ENCODE measurements around the gene TMEM176A.

TMEM176A gene

DNA sequence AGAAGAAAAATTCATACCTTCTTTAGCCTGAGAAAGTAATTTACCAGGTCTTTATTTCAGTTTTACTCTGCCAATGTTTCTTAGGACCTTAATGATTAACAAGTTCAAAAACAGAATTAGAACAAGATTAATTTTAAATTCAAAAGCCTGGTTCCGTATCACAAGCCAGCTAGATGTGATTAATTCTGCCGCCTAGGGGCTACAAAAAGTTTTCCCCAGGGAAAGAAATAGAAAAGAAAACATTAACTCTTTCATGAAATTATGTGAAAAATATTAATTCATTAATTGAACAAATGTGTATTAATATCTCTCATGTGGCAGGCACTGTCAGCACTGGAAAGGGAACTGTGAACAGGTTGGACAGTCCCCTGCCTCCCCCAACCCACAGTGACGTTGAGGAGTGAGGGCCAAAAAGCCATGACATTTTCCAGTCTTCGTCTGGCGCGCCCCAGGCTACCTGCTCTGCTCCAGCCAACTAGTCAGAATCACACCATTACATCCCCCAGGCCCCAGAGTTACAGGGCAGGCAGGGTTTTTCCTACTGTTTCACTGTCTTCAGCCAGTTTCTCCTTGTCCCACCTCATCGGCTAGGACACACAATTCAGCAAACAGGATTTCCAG lies 20.1 kb downstream of the TMEM176A start:
- no peak for DNase-seq

DNA sequence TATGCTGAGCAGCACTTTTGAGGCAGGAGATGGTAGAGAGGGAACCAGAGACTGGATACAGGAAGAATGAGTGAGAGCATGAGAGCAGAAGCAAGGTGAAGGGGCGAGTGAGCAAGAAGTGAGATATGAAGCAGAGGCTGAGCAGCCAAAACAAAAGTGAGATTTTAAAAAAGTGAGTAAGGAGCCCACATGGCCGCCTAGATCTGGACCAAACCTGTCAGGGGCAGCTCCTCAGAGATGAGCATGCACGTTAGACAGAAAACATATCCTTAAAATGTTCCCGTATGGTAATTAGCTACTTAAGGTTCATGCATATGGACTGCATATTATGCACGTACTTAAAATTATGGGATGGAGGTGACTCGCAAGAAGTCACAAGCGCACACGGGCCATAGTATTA lies 22.5 kb downstream of the TMEM176A start:
- no peak for DNase-seq

DNA sequence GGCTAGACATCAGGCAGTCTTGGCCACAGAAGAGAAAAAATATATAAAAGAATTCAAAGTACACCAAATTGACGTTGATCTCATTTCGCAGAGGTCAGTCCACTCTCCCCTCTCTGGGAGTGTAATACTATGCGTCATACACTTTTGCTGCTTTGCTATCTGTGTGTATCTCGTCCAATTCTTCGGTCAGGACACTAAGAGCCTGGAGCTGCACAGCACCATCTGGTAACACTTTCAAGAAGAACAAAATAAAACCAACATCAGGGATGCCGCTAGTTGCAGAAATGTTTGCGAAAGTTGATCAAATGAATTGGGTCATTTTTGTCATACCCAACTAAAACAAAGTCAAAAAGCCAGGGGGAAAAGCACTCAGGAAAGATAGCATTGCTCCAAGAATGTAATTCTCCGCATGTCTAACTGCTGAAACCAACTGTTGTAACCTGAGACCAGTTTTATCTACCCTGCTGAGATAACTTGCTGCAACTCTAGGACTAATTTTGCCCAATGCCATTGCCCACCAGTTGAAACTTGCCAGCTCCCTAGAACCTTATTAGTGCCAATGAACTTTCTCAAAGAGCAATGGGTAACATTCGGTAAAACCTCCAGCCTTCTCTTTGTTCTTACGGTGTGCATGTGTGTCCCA lies 23.0 kb downstream of the TMEM176A start:
- DNase-seq: no peak

DNA sequence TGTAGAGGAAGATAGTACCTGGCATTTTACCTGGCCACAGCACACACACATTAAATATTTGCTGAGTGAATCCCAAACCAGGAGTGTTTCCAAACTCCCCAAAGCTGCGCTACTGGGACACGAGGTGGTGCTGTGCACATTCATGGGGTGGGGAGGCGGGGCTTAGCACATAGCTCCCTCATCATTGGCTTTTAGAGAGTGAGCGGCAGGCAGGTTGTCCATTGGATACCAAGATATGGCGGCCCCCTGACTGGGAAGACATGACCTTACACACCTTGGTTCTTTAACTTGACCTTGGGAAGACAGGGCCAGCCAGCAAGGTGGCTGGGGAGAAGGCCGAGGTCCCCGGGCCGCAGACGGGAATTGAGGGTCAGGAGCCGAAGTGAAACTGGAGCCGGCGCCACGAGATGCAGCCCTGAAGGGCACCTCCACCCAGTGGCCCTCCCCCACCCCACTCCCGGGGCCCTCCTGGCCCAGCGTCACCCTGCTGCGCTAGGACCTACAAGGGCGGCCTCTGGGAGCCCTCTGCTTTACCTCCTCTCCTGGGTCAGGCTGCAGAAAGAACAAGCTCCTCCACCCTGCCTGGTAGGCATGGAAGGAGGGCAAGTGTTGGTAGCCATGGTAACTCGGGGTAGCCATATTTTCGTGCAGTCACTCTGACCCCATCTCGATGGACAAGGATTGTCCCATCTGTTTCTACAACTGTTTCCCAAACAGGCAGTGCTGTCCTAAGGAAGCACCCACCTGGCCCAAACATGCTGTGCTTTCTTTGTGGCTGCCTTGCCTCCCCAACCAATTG lies 24.0 kb downstream of the TMEM176A start:
- DNase-seq: no peak

DNA sequence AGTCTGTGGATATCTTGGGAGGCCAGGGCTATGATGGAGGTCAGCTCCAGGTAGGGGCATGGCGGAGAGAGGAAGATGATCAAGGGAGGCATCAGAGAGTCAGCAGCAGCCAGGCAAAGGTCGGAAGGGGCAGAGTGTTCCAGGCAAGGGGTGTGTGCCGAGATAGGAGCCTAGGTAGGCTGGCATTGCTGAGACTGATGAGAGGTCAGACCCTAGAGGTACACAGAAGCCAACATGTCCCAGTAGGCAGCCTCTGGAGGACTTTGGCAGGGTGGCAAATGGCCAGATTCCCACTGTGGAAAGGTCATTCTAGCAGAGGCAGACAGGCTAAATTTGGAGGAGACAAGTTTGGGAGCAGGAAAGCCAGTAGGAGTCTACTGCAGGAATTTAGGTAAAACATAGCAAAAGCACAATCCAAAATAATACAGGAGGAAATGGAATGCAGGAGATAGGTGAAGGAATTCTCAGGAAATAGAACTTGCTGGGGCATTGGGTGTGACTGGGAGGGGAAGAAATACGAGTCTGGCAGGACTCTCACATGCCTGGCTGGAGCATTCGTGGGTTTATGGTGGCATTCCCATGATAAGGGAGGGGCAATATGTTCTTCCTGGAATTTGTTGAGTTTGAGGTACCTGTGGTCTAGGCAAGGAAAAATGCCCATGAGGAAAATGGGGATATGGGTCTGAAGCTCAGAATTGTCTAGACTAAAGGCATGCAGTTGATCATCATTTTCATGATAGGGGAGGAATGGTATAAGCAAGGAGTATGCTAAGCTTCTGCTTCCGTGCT lies 25.7 kb downstream of the TMEM176A start:
- no peak for DNase-seq

DNA sequence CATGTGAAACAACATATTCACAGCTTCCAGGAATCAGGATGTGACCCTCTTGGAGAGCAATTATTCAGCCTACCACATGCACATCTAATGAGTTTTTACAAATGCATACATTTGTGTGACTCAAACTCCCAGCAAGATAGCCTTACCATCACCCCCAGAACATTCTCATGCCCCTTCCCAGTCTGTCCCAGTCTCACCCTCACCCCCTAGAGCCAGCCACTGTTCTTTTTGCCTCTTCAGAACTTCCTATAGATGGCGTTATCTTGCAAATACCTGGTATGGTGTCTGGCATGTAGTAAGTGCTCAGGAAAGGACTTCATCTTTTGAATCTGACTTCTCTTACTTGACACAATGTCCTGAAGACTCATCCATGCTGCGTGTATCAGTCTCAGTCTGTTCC lies 27.8 kb downstream of the TMEM176A start:
- no peak for DNase-seq

DNA sequence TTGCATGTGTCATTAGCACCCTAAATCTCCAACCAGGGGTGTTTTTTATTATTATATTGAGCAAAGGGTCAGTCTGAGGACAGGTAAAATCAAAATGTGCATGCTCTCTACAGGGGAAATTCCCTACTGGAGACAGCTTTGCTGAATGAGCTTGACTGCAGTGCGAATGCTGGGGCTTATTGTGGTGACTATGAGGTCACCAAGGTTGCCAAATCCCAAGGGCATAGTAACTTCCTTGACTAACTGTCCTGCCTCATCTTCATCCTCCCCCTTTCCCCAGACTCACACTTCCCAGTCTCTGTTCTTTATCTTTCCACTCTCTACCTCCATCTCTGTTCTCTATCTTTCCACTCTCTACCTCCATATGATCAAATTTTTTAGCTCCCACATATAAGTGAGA lies 28.9 kb downstream of the TMEM176A start:
- DNase-seq: no peak

- no peak for DNase-seq
Observed at GRCh38 chr7:150830937-150831336, 30.4 kb downstream of the TMEM176A start.

DNA sequence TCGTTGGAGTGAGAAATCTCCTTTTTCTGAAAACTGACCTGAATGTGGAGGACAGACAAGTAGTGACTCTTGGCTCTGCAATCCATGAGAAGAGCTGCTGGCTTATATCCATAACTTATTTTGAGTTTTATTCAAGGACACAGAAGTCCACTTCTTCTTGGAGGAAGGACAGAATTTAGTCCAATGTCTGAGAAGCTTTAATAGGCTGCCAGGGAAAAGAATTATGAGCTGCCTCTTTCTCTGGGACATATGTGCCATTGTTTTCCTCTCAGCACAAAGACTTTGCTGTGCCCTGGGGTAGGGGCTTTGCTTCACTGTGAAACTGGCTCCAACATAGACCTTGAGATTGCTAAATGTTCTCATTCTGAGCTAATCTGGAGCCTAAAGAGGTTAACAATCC lies 31.3 kb downstream of the TMEM176A start:
- DNase-seq: no peak

DNA sequence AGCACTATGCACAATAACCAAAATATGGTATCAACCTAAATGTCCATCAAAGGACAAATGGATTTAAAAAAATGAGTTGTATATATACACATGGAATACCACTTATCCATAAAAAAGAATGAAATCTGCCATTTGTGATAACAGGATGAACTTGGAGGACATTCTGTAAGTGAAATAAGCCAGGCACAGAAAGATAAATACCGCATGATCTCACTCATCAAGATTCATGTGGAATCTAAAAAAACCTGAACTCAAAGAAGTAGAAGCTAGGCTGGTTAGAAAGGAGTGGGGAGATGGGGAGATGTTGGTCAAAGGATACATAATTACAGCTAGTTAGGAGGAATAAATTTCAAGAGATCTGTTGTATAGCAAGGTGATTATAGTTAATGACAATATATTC lies 34.5 kb downstream of the TMEM176A start:
- no peak for DNase-seq

DNA sequence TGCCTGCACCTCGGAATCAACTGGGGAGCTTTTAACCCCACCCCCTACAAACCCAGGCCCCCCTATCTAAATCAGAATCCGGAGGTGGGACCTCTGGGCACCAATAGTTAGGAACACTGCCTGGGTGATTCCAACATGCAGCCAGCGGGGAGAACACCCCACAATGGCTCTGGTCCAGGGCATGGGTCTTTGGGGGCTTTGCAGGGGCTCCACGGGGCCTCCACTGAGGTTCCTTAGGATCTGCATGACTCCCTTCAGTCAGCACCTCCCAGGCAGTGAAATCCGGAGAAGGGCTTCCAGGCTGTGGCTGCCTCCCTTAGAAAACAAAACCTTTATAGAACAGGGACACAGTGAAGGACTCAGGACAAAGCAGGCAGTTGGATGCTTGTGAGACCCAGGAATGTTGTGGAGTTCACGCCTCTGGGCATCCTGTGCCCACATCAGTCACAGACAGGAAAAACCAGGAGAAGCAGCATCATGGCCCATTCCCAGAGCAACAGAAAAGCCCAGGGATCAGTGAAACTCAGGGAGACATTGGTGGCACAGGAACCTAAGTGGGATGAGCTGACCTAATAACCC lies 35.2 kb downstream of the TMEM176A start:
- no peak for DNase-seq

DNA sequence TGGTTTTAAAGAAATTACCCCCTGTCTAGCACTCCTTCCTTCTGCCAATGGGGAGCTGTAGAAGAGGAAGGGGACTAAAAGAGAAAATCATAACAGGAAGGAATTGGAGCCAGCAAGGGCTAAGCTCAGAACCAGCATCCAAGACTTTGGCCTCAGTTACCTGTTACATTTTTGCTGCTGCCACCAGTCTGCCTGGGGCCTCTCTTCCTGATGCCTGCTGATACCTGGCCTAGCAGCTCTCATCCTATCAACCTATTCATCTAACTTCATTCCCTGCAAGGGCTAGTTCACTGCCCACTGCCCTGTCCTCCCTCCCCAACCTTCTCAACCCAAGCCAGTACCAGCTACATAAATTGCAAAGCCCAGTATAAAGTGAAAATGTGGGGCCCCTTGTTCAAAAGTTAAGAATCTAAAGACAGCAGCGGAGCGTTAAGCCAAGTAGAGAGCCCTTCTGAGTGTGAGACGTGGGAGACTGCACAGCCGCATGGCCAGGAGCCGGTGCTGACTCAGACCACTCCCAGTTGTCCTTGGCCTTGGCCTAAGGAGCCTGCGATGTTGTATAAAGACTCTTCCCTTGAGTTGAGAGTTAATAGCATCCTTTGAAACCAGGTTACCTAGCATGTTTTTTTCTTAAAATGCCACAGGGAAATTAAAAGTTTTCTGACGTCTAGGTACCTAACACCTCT lies 38.5 kb downstream of the TMEM176A start:
- no peak for DNase-seq

DNA sequence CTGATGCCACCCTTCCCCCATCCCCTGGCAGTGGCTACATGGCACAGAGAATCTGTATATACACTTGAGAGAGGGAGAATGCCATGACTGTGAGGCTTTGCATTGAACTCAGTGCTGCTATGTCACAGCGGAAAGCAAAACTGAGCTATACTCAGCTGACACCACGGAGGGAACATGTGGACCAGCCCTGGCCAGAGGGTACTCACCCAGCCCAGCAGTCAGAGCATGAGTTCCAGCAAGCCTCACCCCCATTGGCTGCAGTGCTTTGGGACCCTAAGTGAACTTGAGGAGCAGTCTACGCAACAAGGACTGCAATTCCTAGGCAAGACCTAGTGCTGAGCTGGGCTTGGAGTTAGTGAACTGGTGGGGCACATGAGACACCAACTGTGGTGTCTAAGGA lies 41.4 kb downstream of the TMEM176A start:
- DNase-seq: no peak

- DNase-seq: no peak
Observed at GRCh38 chr7:150842716-150843115, 42.1 kb downstream of the TMEM176A start.

DNA sequence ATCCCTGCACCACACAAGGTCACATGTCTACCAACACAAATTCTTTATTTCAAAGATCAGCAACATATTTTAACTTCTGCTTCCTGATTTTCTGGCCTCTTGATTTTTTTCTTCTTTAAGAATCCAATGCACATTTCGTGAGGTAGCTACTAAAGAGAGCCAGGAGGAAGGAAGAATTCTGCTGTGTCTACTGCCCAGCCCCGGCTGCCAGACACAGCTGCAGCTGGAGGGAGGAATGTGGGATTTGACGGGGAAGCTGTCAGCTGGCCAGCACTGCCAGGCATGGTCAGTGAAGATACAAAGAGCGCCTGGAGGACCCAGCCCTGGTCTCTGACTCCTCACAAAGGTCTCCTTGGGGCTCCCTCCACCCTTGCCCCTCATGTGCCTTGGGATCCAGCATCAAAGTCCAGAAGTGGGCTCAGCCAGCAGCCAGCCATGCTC lies 44.9 kb downstream of the TMEM176A start:
- no peak for DNase-seq

DNA sequence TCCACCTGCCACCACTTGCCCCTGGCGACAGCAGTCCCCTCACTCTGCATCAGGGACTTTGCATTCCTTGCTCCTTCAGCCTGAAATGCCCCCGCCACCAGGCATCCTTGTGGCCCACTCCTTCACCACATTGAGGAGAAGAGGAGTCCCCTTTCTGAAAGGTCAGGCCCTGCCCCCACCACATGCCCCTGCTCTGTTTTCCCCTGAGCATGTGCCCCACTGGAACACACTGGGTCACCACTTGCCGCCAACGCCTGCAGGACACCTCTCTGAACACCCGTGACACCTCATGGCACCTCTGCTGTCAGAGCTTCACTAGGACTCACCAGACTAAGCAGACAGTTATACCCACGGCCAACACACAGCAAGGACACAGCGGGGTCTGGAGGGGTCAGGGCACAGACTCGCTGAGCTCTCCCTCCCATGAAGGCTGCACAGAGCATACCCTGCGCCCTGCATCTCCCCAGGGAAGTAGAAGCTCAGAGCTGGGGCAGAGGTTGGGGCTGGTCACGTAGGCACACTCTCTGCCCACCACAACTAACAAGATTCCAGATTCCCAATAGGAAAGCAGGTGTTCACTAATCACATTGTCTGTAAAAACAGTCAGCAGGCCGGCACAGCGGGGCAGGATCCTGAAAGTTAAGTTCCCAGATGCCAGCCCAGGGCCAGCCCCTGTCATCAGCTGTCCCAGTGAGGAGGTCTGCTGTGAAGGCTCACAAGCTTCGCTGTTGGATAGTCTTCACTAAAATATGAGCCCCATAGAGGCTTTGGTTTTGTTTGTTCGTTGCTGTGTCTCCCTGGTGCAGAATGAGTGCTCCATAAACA lies 45.9 kb downstream of the TMEM176A start:
- no peak for DNase-seq

DNA sequence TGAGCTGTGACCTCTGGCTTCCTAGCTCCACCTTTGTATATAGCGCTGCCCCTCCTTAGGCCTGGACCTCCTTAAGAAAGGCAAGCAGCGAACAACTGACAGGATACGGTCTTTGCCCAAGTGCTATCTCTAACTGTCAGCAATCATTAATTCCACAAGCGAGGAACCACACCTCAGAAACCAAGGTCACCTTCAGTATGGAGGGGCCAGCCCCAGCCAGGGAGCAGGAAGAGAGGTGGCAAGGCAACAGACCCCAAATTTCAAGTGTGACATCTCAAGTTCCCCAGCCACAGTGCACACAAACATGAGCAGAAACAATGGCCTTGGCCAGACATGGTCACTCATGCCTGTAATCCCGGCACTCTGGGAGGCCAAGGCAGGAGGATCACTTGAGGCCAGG lies 47.0 kb downstream of the TMEM176A start:
- no peak for DNase-seq

DNA sequence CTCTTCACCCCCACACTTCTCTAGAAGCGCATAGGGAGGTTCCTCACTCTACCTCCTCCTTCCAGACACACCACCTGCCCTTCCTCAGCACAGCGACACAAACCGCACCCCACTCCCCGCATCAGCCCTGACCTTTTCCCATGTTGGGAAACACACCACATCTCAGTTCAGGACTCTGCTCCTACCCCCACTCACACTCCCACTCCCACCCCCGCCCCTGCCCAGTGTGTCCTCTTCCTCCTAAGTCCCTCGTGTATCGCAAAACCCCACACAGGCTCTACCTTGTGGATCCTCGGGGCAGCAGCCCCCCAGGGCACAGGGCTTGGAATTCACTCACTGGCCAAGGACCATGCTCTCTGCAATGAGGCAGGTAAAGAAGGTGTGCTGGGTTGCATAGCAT lies 47.5 kb downstream of the TMEM176A start:
- no peak for DNase-seq

DNA sequence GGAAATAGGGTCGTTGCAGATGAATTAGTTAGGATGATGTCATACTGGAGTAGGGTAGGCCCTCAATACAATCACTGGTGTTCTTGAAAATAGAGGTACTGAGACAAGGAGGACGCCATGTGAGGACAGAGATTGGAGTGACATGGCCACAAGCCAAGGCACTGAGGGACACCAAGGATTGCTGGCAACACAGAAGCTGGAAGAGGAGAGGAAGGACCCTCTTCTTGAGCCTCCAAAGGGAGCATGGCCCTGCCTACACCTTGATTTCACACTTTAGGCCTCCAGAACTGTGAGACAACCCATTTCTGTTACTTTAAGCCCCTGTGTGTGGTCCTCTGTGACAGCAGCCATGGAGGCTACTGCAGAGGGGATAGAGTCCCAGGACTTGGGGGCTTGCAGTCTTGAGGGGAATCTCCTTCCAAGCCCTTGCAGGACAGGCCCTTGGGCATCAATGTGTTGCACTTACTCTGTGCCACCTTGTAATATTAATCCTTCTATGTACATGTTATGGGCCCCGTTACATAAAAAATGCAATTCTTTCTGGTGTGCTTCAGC lies 48.1 kb downstream of the TMEM176A start:
- DNase-seq: no peak

GRCh38 chr7:150849204-150849775 lies 48.7 kb downstream of the TMEM176A start:
- DNase-seq: no peak

- DNase-seq: no peak
Observed at GRCh38 chr7:150850273-150850672, 49.7 kb downstream of the TMEM176A start.
